GM12872 (cell line): ENCODE results near the gene CRELD1.

Experiments
- CTCF ChIP-seq: IDR thresholded peaks from 3 replicates; pipeline ENCODE4 v1.5.1; 2011; ENCODE audit warnings: low read depth, mild to moderate bottlenecking, low read length, moderate library complexity; ENCODE audit not compliant: insufficient read depth

CRELD1 gene

DNA sequence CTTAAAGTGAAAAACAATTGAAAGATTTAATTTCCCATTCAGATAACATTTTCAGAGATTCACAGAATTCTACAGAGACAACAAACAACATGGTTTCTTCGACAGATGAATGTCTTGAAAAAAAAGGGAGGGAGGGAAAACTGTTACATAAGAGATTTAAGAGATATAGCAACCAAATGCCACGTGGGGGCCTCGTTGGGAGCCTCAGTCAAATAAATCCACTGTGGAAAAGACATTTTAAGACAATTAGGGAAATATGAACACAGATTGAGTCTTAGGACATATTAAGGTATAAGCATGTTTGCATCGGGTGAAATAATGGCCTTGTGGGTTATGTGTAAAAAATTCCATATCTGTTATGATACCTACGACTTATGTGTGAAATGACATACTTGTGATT, 23.6 kb downstream of the CRELD1 start:
- TF ChIP-seq CTCF, result no peak

GRCh38 chr3:9965200-9965875, 31.7 kb downstream of the CRELD1 start:
- no peak for TF ChIP-seq CTCF

- TF ChIP-seq CTCF, result no peak
These were observed 33.2 kb downstream of the CRELD1 start for GRCh38 chr3:9966841-9967240.

DNA sequence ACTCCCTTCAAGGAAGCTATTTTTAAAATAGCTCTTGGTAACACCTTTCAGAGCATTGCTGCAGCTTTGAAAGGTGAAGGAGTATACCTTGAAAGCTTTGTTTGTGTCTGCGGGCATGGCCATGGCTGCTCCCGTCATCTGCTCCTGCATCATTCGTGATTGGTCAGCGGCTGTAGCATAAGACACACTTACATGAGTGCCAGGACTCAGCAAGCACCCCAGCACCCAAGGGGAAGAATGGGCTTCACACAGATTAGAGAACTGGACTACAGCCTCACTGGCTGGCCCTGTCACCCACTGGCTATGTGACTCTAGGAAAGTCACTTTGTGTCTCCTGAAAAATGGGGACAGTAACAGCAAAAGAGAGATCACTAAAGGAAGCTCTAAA, 36.0 kb downstream of the CRELD1 start:
- TF ChIP-seq CTCF, result no peak

DNA sequence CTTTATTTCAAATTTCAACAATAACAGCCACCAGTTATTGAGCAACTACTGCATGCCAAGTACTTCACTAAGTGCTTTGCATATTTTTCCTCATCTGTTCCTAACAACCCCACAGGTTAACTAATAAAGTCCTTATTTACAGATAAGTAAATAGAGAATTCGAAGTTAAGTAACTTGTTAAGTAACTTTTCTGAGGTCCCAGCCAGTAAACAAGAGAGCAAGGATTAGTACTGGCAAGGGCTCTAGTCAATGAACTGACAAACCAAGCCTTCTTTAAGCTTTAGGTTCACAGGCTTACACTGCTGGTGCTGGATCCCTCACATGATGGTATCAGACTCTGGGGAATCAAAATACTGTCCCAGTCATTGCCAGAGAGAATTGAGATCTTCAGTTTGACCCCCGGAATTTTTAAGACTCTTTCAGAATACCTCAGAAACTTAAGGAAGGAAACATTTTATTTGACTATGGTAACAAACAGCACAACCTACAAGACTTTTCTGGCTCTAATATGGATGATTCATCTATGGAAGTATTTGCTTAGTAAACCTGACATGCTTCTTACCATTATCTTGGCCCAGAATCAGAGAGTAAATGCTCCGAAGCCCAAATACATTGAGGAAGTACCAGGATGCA, 36.5 kb downstream of the CRELD1 start:
- no peak for TF ChIP-seq CTCF

- no peak for TF ChIP-seq CTCF
These were observed 43.4 kb downstream of the CRELD1 start for GRCh38 chr3:9976721-9977709.

DNA sequence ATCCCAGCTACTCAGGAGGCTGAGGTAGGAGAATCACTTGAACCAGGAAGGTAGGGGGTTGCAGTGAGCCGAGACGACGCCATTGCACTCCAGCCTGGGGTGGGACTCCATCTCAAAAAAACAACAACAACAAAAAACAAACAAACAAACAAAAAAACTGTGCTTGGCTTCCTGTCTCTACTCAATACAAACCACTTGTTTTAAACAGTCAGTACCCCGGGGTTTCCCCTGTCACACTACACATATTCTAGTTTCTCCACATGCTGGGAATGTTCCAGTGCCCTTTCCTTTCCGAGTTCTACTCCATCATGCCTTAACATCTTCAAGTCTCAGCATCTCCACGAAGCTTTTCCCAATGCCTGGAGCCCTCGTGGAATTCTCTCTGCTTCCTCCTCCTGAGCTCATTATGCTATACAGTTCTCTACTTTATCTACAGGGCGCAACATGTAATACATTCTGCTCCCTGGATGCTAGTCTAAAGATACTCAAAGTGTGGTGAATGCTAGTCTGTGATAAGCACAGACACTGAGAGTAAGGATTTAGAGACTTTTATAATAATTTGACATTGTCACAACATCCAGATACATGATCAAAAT, 45.2 kb downstream of the CRELD1 start:
- TF ChIP-seq CTCF, result no peak
